Measurements from ENCODE around the gene PRF1.

GRCh38 chr10:70590655-70591416, 11.7 kb downstream of the PRF1 start:
- TF ChIP-seq CTCF (IDR thresholded peaks at IDR 0.05) (no peak), POLR2A (IDR thresholded peaks at IDR 0.05) (no peak)

All from thyroid gland (tissue), 4 donors.